C4-2B (cell line): ENCODE measurements around the gene UBE2D1.

Experiments used
- ZFX ChIP-seq: fragments of 450-650 bp; IDR thresholded peaks from 2 replicates; pipeline ENCODE4 v1.6.1; 2017
- TF ChIP-seq, protein P1 (sequence below): fragments of 450-650 bp; conservative IDR thresholded peaks from 2 replicates; pipeline ENCODE4 v1.5.1; 2017; ENCODE audit warnings: mild to moderate bottlenecking

DNA sequence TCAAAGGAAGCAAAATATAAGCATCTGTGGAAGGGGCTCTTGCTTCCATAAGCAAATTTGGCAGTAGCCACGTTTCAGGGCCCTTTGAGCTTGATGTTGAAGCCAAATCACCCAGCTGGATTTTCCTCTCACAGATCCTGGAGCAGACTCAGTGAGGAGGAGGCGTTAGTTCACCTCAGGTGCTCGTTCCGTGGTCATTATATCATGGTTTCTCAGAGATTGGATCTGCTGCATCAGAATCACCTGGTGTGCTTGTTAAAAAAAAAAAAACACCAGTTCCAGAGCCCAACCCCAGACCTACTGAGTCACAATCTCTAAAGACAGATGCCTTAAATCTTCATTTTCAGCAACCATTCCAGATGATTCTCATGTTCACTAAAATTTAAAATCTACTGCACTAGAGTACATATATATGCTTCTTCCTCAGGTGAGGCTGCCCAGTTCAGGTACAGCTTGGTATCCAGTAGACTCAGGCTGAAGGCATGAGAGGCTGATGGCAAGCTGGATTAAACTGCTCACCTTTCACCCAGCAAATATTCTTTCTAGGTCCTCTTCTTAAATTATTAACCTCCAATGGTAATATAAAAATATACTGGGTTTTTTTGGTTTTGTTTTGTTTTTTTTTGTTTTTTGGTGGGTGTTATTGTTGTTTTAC is 75.3 kb downstream of the UBE2D1 start:
- TF ChIP-seq, protein P1, sequence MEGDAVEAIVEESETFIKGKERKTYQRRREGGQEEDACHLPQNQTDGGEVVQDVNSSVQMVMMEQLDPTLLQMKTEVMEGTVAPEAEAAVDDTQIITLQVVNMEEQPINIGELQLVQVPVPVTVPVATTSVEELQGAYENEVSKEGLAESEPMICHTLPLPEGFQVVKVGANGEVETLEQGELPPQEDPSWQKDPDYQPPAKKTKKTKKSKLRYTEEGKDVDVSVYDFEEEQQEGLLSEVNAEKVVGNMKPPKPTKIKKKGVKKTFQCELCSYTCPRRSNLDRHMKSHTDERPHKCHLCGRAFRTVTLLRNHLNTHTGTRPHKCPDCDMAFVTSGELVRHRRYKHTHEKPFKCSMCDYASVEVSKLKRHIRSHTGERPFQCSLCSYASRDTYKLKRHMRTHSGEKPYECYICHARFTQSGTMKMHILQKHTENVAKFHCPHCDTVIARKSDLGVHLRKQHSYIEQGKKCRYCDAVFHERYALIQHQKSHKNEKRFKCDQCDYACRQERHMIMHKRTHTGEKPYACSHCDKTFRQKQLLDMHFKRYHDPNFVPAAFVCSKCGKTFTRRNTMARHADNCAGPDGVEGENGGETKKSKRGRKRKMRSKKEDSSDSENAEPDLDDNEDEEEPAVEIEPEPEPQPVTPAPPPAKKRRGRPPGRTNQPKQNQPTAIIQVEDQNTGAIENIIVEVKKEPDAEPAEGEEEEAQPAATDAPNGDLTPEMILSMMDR = no peak
- TF ChIP-seq ZFX = no peak
